ENCODE measurements around the gene KRT75.

Gene KRT75

DNA sequence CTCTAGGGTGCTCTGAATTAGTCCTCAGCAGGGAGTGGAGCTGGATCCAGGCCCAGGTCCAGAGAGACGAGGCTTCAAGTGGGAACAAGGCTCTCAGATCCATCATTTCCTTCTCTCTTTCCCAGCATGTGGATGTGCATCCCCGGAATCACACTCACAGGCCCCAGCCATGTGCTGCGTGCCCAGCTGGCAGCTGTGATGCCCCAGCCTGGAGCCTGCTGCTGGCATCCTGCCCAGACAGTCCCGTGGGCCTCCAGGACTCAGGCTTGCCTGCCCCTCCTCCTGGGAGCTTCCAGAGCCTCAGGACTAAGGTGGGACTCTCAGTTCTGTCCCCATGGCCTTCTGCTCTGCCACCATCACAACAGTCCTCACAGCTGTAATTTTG lies 42.6 kb downstream of the KRT75 start:
- DNase-seq (ENCODE audit: low spot score) = no peak

DNA sequence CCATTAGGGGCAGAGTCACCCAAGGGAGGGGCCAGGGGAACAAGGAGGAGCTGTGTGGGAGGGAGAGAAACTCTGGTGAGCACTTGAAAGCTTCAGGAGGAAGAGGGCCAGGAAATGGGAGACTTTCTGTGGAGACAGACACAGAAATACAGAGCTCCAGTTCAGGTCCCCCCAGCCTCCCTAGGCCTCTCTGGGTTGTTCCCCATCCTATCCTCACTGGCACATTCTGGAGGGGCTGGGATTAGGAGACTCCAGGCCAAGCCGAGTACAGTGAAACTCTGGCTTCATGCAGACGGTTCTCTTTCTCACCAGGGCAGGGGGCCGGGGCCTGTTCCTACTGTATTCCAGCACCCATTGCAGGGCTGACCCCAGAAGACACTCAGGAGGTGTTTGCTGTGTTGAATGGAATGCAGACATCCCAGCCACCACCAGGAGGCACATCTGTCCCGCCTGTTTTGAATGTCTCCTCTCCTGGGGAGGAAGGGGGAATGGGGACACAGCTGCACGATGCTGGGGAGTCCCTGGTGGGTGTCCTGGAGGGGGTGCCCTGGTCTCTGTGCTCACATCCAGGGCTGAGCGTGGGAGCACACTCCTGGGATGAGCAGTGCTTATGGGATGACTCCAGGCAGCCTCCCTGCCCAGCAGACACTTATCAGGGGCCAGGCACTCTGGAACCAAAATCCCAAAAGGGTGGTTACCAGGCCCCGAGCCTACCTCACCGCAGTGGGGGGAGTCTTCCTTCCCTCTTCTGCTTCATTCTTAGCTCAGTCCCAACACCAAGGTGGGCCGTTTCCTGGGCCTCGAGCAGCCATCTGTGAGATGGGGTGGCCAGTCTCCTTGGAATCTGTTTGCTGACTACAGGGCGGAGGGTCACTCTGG lies 43.2 kb downstream of the KRT75 start:
- DNase-seq (ENCODE audit: low spot score) = no peak

DNA sequence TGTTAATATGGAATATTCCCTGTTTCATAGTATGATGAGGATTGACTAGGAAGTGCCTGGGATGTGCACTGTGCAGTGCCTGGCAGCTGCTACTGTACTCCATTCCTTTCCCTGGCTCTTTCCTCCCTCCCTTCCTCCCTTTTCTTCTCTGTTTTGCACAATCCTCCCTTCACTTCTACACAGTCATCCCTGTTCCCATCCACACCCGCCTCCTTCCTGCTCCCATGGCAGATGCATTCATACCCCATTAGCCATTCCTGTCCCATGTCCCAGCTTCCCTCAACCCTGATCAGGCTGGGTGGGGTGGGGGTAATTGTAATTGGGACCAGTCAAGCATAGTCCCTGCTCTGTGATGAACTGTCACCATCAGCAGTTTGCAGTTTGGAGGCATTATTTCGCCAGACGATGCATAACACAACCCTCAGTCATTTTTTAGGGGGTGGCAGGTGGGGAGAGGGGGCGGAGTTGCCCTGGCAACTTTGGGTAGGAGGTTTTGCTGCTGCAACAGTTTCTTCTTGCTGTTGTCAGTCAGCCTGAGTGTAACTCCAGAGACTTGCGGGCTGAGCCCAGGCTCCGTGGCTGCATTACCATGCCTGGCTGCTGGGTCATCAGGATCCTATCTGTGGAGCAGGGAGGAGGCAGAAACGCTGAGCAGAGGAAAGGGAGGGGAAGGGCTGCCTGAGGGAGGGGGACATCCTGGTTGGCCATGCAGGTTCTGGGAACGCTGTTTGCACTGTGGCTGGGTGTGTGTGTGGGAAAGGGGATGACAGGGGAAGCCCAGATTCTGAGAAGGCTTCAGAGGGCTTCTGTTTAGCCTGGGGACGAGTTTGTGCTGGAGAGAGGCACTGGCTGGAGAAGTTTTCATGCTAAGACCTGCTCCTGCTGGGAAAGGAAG lies 44.6 kb downstream of the KRT75 start:
- no peak for DNase-seq (ENCODE audit: low spot score)

DNA sequence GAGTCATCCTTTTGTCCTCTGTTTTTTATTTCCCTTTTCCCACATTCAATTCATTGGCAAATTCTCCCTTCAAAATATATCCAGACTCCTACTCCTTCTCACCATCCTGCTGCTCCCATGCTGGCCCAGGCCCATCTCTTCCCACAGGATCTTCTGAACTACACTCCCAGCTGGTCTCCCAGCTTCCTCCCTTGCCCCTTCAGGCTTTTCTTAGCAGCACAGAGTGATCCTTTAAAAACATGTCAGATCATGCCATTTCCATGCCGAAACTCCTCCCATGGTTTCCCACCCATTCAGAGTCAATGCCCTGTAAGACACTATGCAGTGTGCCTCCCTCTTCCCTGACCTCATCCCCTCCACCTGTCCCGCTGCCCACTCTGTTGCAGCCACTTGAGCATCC lies 46.3 kb downstream of the KRT75 start:
- no peak for DNase-seq (ENCODE audit: low spot score)

DNA sequence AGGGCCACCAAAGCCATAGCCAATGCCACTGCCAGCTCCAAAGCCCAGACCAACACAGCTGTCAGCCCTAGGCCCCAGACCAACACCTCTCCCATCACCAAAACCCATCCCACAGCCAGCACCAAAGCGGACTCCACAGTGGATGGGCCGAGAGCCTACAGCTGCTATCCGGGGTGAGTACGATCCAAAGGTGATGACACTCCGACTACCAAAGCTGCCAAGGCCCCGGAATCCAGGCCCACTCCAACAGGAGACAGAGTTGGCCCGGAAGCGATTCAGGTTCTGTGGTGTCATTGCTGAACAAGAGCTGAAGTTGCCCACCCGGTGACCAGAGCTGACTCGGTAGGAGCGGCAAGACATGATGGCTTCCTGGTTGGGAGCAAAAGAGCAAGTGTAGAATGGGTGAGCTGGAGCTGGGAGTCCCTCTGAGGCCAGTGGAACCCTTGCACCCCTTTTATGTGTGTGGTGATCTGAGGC lies 48.9 kb downstream of the KRT75 start, which contains the start of gene KRT84:
KRT84 (minus strand) TSS at position 427 of the 477 bp plus-strand sequence; CDS start at position 360, 67 bp downstream.
- DNase-seq (ENCODE audit: low spot score) = no peak

DNA sequence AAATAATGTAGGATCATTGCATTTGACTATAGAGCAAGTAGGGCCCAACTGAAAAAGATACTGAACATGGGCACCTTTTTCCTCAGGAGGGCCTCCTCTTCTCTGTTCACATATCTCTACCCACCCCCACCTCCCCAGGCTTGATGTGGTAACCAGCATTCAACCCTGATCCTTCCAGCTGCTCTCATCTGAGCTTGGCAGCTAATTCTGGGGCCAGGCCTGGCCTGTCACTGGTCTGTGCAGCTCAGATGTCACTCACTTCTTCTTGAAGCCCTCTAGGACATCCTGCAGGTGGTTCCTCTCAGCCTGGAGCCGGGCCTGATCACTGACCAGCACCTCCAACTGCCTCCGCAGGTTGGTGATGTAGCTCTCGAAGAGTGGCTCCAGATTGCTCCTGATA lies 50.8 kb downstream of the KRT75 start:
- no peak for DNase-seq (ENCODE audit: low spot score)

DNA sequence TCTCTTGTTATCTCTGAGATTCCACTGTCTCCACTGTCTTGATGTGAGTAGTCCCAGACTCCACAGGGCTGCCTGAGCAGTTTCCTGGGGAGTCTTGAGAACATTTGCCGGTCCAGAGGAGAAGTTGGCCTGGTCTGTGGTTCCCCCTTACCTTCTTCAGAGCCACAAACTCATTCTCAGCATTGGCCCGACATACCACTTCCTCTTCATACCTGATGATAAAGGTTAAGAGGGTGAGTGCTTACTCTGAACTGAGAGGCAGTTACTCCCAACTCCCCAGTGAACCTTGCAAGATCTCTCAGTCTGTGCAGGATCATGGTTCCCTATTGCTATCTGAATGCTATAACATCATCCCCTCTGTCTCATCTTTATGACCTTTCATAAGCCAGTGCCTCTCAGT lies 51.3 kb downstream of the KRT75 start:
- DNase-seq (ENCODE audit: low spot score) = no peak

DNA sequence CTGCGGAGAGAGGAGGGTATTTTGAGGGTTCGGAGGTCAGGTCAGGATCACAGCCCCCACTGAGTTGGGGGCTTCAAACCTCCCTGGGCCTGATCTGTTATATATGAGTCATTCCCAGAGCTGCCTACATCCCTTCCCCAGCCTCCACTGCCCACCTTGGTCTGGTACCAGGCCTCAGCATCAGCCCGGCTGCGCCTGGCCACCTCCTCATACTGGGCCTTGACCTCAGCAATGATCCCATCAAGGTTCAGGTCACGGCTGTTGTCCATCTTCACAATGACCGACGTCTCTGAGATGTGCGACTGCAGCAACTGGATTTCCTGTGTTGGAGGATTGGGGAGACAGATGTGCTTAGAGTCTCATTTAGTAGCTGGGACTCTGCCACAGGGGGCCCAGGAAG lies 53.0 kb downstream of the KRT75 start:
- DNase-seq (ENCODE audit: low spot score) = no peak

DNA sequence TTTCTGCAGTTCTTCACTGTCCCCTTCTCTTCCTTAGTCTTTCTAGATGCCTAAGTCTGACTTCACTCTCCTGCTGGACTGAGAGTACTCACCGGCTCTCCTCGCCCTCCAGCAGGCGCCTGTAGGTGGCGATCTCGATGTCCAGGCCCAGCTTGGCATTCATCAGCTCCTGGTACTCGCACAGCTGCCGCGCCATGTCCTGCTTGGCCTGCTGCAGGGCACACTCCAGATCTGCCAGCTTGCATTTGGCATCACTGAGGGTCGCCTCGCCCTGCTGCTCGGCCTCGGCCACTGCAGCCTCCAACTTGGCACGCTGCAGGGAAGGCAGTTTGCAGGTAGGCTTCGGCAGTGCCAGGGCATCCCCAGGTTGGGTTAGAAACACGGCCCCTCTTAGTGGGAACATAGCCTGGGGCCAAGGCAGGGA lies 53.9 kb downstream of the KRT75 start:
- no peak for DNase-seq (ENCODE audit: low spot score)

DNA sequence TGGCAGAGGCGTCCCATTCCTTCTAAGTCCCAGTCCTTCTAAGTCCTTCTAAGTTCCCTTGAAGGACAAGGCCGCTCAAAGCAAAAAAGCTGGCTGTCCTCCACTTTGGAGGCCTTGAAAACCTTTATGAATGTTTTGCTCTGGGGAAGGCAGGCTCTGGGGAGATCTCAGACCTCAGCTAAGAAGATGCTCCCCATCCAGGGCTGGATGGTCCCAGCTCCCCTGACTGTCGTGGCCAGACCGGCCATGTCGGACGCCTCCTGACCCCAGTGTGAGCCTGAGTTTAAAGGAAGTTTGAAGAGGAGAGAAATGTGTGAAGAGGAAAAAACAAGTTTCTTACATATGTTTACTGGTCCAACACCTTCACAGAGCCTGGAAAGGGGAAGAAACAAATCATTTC lies 54.6 kb downstream of the KRT75 start:
- DNase-seq (ENCODE audit: low spot score) = no peak

DNA sequence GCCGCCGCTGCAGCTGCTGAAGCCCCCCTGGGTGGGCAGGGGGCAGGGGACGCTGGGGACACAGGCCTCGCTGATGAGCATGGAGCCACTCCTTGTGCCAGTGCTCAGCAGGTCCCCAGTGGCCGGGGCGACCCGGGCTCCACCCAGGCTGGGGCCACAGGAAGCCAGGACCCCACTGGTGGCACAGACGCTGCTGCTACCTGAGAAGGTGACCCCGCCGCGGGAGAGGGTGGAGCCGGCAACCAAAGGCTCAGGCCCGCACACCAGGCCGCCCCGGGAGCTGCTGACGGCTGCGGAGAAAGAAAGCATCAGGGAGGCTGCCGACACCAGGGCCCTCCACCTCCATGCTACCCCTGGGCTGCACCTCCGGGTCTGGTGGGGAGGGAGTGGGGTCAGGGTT lies 56.1 kb downstream of the KRT75 start:
- DNase-seq (ENCODE audit: low spot score) = no peak

DNA sequence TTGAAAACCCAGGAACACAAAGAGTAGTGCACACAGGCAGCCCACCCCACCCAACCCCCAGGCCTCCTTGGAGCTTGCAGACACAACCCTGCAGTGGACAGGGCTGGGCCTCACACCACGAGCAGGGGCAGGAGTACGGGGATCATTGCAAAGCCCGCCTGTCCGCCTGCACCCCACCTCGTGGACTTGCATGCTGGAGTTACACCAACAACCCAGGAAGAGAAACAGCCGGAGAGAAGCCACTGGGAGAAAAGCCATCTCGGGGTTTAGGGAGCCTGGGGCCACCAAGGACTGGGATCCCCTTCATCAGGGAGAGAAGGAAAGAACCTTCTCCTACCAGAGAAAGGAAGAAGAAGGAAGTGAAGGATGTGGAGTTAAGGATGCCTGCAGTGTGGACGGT lies 56.9 kb downstream of the KRT75 start:
- no peak for DNase-seq (ENCODE audit: low spot score)
